ENCODE measurements around the gene PKD1.

GRCh38 chr16:2058872-2059271 is 76.8 kb downstream of the PKD1 start:
- TF ChIP-seq FOXA1 (IDR thresholded peaks at IDR 0.05) (no peak), BHLHE40 (IDR thresholded peaks at IDR 0.05; ENCODE audit: borderline replicate concordance) (no peak), FOXK2 (IDR thresholded peaks at IDR 0.05) (no peak), HDGF (IDR thresholded peaks at IDR 0.05; ENCODE audit: borderline replicate concordance) (no peak), SP1 (IDR thresholded peaks at IDR 0.05) (no peak), TARDBP (IDR thresholded peaks at IDR 0.05) (no peak), SUZ12 (IDR thresholded peaks at IDR 0.05) (no peak), NFRKB (IDR thresholded peaks at IDR 0.05) (no peak), PKNOX1 (IDR thresholded peaks at IDR 0.05) (no peak), ZNF384 (IDR thresholded peaks at IDR 0.05) (no peak), ELF4 (IDR thresholded peaks at IDR 0.05) (no peak), FOXM1 (IDR thresholded peaks at IDR 0.05; ENCODE audit: borderline replicate concordance) (no peak), ARNT (IDR thresholded peaks at IDR 0.05) (no peak)
